ENCODE measurements around the gene MRPL55.

DNA sequence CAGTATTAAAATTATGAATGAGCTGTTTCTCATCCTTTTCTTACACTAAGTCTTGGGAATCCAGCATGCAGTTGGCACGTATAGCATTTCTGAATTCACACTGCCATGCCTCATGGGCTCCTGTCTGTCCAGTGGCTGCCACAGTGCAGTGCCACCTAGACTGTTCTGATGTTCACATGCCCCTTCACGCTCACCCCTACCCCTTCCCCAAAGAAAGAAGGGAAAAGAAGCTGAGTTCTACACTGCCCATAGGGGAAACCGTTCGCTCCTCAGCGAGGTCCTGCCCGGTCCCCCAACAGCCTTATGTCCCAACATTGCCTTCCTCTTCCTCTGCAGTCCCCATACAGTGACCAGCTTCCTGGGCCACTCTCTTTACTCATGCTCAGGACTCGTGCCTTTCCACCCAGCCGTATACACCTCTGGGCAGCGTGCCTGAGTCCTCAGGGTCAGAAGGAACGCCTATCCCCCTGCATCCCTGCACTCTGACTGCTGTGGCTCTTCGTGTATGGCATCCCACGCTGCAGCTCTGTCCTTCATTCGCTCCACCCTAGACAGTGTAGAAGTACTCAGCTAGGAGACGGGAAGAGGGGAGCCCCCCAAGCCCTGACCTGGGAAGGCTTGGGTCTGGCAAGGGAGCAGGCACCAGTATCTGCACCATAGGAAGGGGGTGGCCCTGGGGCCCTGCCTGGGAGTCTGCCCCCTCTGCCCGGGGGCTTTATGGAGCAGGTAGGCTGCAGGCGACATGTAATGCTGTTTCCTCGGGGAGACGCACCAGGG lies 50.7 kb downstream of the MRPL55 start:
- TF ChIP-seq, protein P1, sequence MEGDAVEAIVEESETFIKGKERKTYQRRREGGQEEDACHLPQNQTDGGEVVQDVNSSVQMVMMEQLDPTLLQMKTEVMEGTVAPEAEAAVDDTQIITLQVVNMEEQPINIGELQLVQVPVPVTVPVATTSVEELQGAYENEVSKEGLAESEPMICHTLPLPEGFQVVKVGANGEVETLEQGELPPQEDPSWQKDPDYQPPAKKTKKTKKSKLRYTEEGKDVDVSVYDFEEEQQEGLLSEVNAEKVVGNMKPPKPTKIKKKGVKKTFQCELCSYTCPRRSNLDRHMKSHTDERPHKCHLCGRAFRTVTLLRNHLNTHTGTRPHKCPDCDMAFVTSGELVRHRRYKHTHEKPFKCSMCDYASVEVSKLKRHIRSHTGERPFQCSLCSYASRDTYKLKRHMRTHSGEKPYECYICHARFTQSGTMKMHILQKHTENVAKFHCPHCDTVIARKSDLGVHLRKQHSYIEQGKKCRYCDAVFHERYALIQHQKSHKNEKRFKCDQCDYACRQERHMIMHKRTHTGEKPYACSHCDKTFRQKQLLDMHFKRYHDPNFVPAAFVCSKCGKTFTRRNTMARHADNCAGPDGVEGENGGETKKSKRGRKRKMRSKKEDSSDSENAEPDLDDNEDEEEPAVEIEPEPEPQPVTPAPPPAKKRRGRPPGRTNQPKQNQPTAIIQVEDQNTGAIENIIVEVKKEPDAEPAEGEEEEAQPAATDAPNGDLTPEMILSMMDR (IDR thresholded peaks at IDR 0.05; ENCODE audit: low read length), result no peak
- no peak for TF ChIP-seq EZH2 (IDR thresholded peaks at IDR 0.05; ENCODE audit: borderline replicate concordance, low read length)

All from OCI-LY1 (cell line).